Hepatocyte (in vitro differentiated cells): ENCODE results near the gene ADAM15.

ENCODE experiments used
- CTCF ChIP-seq: fragments of 200-600 bp; sonication (generic); IDR thresholded peaks from 2 replicates; pipeline ENCODE4 v1.5.1; 2016; ENCODE audit warnings: antibody characterized with exemption, mild to moderate bottlenecking; ENCODE audit not compliant: poor library complexity
- EZH2phosphoT487 ChIP-seq: fragments of 200-600 bp; sonication (generic); IDR thresholded peaks from one replicate; pipeline ENCODE4 v1.6.1; 2018; ENCODE audit warnings: antibody characterized with exemption, mild to moderate bottlenecking, low read depth, moderate library complexity; ENCODE audit not compliant: unreplicated experiment, severe bottlenecking

DNA sequence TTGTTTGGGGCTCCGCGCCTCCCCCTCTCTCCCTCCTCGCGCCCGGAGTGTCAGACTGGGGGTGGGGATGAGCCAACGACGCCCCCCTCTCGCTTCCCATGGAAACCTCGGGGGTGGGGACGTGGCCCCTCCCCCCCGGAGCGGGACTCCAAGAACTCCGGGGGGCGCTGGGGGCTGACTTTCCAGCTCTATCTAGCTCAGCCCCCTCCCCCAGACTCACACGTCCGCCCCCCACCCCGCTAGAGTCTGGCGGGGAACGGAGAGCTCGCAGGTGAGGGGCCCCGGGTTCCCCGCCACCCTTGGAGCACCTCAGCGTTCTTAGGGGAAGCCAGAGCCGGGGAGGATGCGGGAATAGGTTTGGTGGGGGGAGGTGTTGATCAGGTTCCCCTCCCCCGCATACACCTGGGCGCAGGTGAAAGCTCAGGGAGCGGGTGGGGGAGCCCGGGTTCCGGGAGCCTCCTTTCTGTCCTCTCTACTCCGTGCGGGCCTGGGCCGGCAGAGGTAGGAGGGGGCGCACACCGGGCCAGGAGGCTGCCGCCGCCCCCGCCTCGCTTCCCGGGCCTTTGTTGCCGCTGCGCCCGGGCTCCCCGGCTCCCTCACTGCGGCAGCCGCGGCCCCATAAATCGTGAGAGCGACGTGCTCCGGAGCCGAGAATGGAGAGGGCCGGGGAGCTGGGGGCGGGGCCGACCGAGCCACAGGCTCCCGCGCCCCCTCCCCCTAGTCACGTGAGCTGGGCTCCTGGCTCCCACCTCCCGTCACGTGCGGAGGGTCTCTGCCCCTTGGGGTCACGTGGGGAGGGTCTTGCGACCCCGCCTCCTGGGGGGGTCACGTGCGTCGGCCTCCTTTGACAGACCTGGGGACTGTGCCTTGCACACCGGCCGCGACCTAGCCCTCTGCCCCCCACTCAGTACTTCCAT is 29.5 kb downstream of the ADAM15 start:
- no peak for TF ChIP-seq CTCF
- no peak for TF ChIP-seq EZH2phosphoT487
